Measurements from ENCODE around the gene RAD23A.

The RAD23A gene

GRCh38 chr19:12987781-12988180 lies 42.1 kb downstream of the RAD23A start:
- no peak overlapping the region for H3K9ac ChIP-seq (ENCODE audit: low read depth, low read length)

GRCh38 chr19:12990431-12990830 lies 44.8 kb downstream of the RAD23A start:
- no peak overlapping the region for H3K4me3 ChIP-seq (ENCODE audit: low read depth, low read length)
- no peaks in the 10 kb centered on the region for H3K9me3 ChIP-seq (ENCODE audit: control insufficient read depth, insufficient read depth, low read length)
- H3K27me3 ChIP-seq (ENCODE audit: control insufficient read depth, insufficient read depth, low read length): peaks cover 75% of the 10 kb centered on the region
- no peak overlapping the region for H3K9ac ChIP-seq (ENCODE audit: low read depth, low read length)
- H3K4me1 ChIP-seq (ENCODE audit: control insufficient read depth, insufficient read depth, low read length): no peaks in the 10 kb centered on the region; the same call in 1 of the 2 replicates
- H3K36me3 ChIP-seq (ENCODE audit: control insufficient read depth, insufficient read depth, low read length): no peaks in the 10 kb centered on the region
- no peak overlapping the region for H3K27ac ChIP-seq (ENCODE audit: low read depth, low read length)

More at GRCh38 chr19:12987781-12988180, 42.1 kb downstream of the RAD23A start:
- H3K4me3 ChIP-seq (ENCODE audit: low read depth, low read length): no peak overlapping the region
- H3K36me3 ChIP-seq (ENCODE audit: control insufficient read depth, insufficient read depth, low read length): no peaks in the 10 kb centered on the region
- peaks cover 71% of the 10 kb centered on the region for H3K27me3 ChIP-seq (ENCODE audit: control insufficient read depth, insufficient read depth, low read length)
- H3K4me1 ChIP-seq (ENCODE audit: control insufficient read depth, insufficient read depth, low read length): no peaks in the 10 kb centered on the region; the same call in 1 of the 2 replicates
- H3K27ac ChIP-seq (ENCODE audit: low read depth, low read length): no peak overlapping the region
- no peaks in the 10 kb centered on the region for H3K9me3 ChIP-seq (ENCODE audit: control insufficient read depth, insufficient read depth, low read length)

GRCh38 chr19:12990853-12991252 lies 45.2 kb downstream of the RAD23A start:
- Histone ChIP-seq H3K27me3 (ENCODE audit: control insufficient read depth, insufficient read depth, low read length) (peaks cover 74% of the 10 kb centered on the region), H3K27ac (ENCODE audit: low read depth, low read length) (no peak overlapping the region), H3K9me3 (ENCODE audit: control insufficient read depth, insufficient read depth, low read length) (no peaks in the 10 kb centered on the region), H3K36me3 (ENCODE audit: control insufficient read depth, insufficient read depth, low read length) (no peaks in the 10 kb centered on the region), H3K4me1 (ENCODE audit: control insufficient read depth, insufficient read depth, low read length) (no peaks in the 10 kb centered on the region; the same call in 1 of the 2 replicates), H3K4me3 (ENCODE audit: low read depth, low read length) (no peak overlapping the region), H3K9ac (ENCODE audit: low read depth, low read length) (no peak overlapping the region)

- Histone ChIP-seq H3K4me1 (ENCODE audit: control insufficient read depth, insufficient read depth, low read length) (no peaks in the 10 kb centered on the region; the same call in 1 of the 2 replicates), H3K4me3 (ENCODE audit: low read depth, low read length) (no peak overlapping the region), H3K9ac (ENCODE audit: low read depth, low read length) (no peak overlapping the region), H3K27me3 (ENCODE audit: control insufficient read depth, insufficient read depth, low read length) (peaks cover 77% of the 10 kb centered on the region), H3K27ac (ENCODE audit: low read depth, low read length) (no peak overlapping the region), H3K9me3 (ENCODE audit: control insufficient read depth, insufficient read depth, low read length) (no peaks in the 10 kb centered on the region), H3K36me3 (ENCODE audit: control insufficient read depth, insufficient read depth, low read length) (no peaks in the 10 kb centered on the region)
Measured at GRCh38 chr19:12991296-12991695, 45.6 kb downstream of the RAD23A start.

GRCh38 chr19:12992729-12993128 lies 47.1 kb downstream of the RAD23A start:
- Histone ChIP-seq H3K27me3 (ENCODE audit: control insufficient read depth, insufficient read depth, low read length) (peaks cover 79% of the 10 kb centered on the region), H3K4me3 (ENCODE audit: low read depth, low read length) (no peak overlapping the region), H3K27ac (ENCODE audit: low read depth, low read length) (no peak overlapping the region), H3K9ac (ENCODE audit: low read depth, low read length) (no peak overlapping the region), H3K4me1 (ENCODE audit: control insufficient read depth, insufficient read depth, low read length) (no peaks in the 10 kb centered on the region; the same call in 1 of the 2 replicates), H3K36me3 (ENCODE audit: control insufficient read depth, insufficient read depth, low read length) (no peaks in the 10 kb centered on the region), H3K9me3 (ENCODE audit: control insufficient read depth, insufficient read depth, low read length) (no peaks in the 10 kb centered on the region)

GRCh38 chr19:12993562-12993961 lies 47.9 kb downstream of the RAD23A start:
- peaks cover 81% of the 10 kb centered on the region for H3K27me3 ChIP-seq (ENCODE audit: control insufficient read depth, insufficient read depth, low read length)
- no peaks in the 10 kb centered on the region; the same call in 1 of the 2 replicates for H3K4me1 ChIP-seq (ENCODE audit: control insufficient read depth, insufficient read depth, low read length)
- no peaks in the 10 kb centered on the region for H3K9me3 ChIP-seq (ENCODE audit: control insufficient read depth, insufficient read depth, low read length)
- H3K36me3 ChIP-seq (ENCODE audit: control insufficient read depth, insufficient read depth, low read length): no peaks in the 10 kb centered on the region
- no peak overlapping the region for H3K9ac ChIP-seq (ENCODE audit: low read depth, low read length)
- no peak overlapping the region for H3K27ac ChIP-seq (ENCODE audit: low read depth, low read length)
- no peak overlapping the region for H3K4me3 ChIP-seq (ENCODE audit: low read depth, low read length)

- H3K27ac ChIP-seq (ENCODE audit: low read depth, low read length): no peak within 1 kb of the TSS
- H3K9me3 ChIP-seq (ENCODE audit: control insufficient read depth, insufficient read depth, low read length): no peaks in the 10 kb centered on the region
- peaks cover 84% of the 10 kb centered on the region for H3K27me3 ChIP-seq (ENCODE audit: control insufficient read depth, insufficient read depth, low read length)
- H3K36me3 ChIP-seq (ENCODE audit: control insufficient read depth, insufficient read depth, low read length): no peaks in the 10 kb centered on the region
- H3K4me3 ChIP-seq (ENCODE audit: low read depth, low read length): peak within 1 kb of the TSS; percentile 45
- H3K9ac ChIP-seq (ENCODE audit: low read depth, low read length): no peak within 1 kb of the TSS
- H3K4me1 ChIP-seq (ENCODE audit: control insufficient read depth, insufficient read depth, low read length): no peaks in the 10 kb centered on the region; the same call in 1 of the 2 replicates
Measured at GRCh38 chr19:12994701-12995595, 49.3 kb downstream of the RAD23A start, which contains the start of gene NFIX. Gene NFIX, plus strand, starts transcription at chr19:12995475. Its CDS starts 363 bp downstream, at chr19:12995838.

GRCh38 chr19:12995596-12996405 lies 50.1 kb downstream of the RAD23A start:
- Histone ChIP-seq H3K4me1 (ENCODE audit: control insufficient read depth, insufficient read depth, low read length) (no peaks in the 10 kb centered on the region; the same call in 1 of the 2 replicates), H3K9ac (ENCODE audit: low read depth, low read length) (no peak overlapping the region), H3K27ac (ENCODE audit: low read depth, low read length) (no peak overlapping the region), H3K9me3 (ENCODE audit: control insufficient read depth, insufficient read depth, low read length) (no peaks in the 10 kb centered on the region), H3K36me3 (ENCODE audit: control insufficient read depth, insufficient read depth, low read length) (no peaks in the 10 kb centered on the region), H3K27me3 (ENCODE audit: control insufficient read depth, insufficient read depth, low read length) (peaks cover 85% of the 10 kb centered on the region), H3K4me3 (ENCODE audit: low read depth, low read length) (peak overlapping the region; percentile 37)

- Histone ChIP-seq H3K4me3 (ENCODE audit: low read depth, low read length) (peak overlapping the region; percentile 37), H3K9me3 (ENCODE audit: control insufficient read depth, insufficient read depth, low read length) (no peaks in the 10 kb centered on the region), H3K36me3 (ENCODE audit: control insufficient read depth, insufficient read depth, low read length) (no peaks in the 10 kb centered on the region), H3K27me3 (ENCODE audit: control insufficient read depth, insufficient read depth, low read length) (peaks cover 85% of the 10 kb centered on the region), H3K4me1 (ENCODE audit: control insufficient read depth, insufficient read depth, low read length) (no peaks in the 10 kb centered on the region; the same call in 1 of the 2 replicates), H3K9ac (ENCODE audit: low read depth, low read length) (no peak overlapping the region), H3K27ac (ENCODE audit: low read depth, low read length) (no peak overlapping the region)
Measured at GRCh38 chr19:12996406-12997094, 50.9 kb downstream of the RAD23A start.

GRCh38 chr19:12997179-12997966 lies 51.7 kb downstream of the RAD23A start:
- H3K4me1 ChIP-seq (ENCODE audit: control insufficient read depth, insufficient read depth, low read length): no peaks in the 10 kb centered on the region; the same call in 1 of the 2 replicates
- H3K36me3 ChIP-seq (ENCODE audit: control insufficient read depth, insufficient read depth, low read length): no peaks in the 10 kb centered on the region
- peaks cover 86% of the 10 kb centered on the region for H3K27me3 ChIP-seq (ENCODE audit: control insufficient read depth, insufficient read depth, low read length)
- no peak overlapping the region for H3K4me3 ChIP-seq (ENCODE audit: low read depth, low read length)
- H3K9ac ChIP-seq (ENCODE audit: low read depth, low read length): no peak overlapping the region
- no peaks in the 10 kb centered on the region for H3K9me3 ChIP-seq (ENCODE audit: control insufficient read depth, insufficient read depth, low read length)
- H3K27ac ChIP-seq (ENCODE audit: low read depth, low read length): no peak overlapping the region

All from HUES48 (cell line).